NCI-H345 treated with DMSO at 0.1 percent for 48 hours (cell line): ENCODE data around the gene COCH.
"Not testable (repeated sequence)": the region's sequence is repeated elsewhere in the genome, so short reads cannot be mapped to it uniquely, and the experiment has no call there.

ENCODE experiments used
- DNase-seq: peaks from one replicate; lab custom pipeline; 2025; ENCODE audit not compliant: unreplicated experiment; lab: John Stamatoyannopoulos, UW

Gene COCH

DNA sequence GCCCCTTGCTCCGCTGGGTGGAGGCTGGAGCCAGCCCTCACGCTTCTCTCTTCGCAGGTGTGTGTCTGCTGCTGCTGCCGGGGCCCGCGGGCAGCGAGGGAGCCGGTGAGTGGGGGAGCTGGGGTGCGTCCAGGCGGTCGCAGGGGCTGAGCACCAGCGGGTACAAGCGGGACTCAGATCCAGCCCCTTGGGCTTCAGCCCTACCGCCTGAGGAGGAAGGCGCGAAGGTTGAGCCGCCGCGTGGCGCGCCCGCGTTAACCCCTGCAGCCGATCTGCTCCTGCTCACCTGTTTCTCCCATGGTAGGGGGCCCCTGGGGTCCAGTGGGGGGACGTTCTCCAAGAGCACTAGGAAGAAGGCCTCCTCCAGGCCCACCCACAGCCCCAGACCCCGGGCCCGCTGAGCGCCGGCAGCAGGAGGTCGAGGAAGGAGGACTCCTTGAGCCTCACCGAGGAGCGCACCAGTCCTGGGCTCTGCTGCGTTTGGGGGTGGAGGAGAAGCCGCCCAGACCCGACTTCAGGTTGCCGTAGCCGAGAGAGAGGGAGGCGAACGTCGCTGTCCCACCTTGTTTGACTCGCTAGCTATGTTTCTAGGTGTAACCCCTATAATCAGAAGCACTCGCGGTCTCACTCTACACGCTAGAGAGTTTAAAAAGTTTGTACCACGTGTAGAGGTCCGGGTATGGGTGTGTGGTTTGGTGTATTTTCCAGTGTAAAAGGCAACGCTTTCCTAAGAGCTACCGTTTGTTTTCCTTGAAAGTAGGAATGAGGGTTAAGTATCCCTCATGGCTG, 834 bp downstream of the COCH start:
- no peak for DNase-seq

DNA sequence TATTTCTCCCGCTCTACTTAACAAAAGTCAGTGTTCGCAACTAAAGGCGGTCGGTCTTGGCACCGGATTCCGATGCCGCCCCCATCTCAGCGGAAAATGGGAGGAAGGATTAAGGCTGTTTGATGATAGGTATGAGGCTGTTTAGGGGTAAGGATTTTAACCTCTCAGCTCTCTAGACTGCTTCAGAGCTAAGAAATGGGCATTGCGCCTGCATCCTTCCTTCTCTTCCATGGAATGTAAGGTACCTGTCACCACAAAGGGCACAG, 1.4 kb downstream of the COCH start:
- no peak for DNase-seq

DNA sequence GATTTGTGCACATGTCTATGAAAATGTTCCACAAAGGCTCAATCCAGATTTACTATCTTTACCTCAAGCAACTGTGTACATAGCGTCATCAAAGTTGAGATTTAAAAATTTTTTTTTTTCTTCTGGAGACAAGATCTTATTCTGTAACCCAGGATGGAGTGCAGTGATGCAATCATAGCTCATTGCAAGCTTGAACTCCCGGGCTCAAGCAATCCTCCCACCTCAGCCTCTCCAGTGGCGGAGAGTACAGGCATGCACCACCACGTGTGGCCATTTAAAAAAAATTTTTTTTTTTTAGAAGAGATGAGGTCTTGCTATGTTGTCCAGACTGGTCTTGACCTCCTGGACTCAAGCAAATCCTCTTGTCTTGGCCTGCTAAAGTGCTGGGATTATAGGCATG, 2.3 kb downstream of the COCH start:
- DNase-seq, result no peak

DNA sequence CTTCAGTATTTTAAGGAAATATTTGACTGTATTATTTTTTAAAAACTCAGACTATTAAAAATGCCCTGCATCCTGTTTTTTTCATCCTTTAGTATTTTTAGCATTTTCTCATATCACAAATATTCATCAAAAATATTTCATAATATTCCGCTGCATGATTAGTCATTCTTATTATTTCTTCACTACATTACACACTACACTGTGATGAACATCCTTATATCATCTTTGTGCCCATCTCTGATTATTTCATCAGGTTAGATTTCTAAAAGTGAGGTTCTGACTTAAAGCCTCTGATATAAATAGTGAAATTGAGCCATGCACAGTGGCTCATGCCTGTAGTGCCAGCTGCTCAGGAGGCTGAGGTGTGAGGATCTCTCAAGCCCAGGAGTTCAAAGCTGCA, 8.1 kb downstream of the COCH start:
- no peak for DNase-seq

DNA sequence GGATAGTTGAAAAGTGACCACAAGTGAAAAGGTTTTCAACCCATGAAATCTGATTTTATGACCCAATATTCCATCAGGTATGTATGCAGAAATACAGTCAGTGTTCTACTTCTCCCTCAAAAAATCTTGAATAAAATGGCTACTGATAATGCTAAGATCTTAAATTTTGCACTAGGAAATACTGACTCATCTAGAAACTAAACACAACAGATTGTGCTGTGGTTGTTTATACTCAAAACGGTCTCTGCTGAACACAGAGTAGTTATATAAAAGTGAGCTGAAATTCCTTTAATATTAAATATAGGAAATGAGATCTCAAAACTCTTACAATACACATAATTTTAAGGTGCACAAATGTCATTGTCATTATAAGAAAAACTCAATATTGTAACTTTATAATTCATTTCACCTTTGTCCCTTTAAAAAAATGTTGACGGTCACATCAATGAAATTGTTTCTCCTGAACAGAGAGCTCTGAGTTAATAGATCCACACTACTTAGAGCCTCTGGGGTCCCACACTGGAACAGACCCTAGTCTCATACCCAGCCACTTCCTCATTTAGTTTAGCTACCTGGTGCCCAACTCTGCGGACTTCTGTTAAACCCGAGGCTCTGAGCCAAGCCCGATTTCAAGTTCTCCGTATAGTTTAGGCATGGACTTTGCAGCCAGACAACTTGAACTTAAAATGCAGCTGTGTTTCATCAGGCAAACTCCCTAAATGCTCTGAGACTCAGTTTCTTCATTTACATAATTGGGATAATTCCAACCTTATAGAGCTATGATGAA, 9.3 kb downstream of the COCH start:
- no peak for DNase-seq

DNA sequence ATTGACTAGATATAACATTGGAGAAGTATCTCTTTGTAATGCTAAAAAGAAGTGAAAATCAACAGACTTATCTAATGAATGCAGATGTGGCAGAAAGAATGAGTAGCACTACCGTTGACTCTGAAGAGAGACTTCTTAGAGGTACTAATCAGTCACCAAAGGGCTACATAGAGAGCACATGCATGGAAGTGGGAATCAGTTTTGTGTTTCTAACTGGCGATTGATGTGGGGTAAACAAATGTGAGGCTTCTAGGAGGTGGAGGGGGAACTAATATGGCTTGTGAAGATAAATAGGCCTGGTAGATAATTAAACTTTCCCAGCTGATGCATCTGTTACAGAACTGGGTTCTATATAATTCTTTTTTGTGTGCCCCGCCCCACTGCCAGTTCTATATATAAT, 10.5 kb downstream of the COCH start:
- no peak for DNase-seq

DNA sequence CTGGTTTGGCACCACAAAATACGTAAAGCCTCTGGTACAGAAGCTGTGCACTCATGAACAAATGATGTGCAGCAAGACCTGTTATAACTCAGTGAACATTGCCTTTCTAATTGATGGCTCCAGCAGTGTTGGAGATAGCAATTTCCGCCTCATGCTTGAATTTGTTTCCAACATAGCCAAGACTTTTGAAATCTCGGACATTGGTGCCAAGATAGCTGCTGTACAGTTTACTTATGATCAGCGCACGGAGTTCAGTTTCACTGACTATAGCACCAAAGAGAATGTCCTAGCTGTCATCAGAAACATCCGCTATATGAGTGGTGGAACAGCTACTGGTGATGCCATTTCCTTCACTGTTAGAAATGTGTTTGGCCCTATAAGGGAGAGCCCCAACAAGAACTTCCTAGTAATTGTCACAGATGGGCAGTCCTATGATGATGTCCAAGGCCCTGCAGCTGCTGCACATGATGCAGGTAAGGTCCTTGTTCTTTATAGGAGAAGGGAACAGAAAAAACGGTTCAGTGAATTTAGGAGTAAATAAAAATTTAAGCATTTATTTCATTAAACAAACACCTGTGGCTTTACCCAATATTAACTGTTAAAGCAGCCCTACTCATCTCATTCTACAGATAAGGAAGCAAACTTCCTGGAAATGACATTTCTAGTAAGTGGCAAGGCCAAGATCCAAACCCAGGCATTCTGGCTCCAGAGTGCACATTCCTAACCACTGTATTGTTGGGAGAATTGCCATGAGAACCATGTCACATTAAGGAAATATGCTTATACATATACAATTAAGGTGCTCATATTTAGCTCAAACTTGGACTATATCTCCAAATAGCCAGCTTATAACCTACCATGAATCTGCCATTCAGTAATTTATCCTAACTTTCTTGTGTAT, 11.7 kb downstream of the COCH start:
- DNase-seq, result no peak

DNA sequence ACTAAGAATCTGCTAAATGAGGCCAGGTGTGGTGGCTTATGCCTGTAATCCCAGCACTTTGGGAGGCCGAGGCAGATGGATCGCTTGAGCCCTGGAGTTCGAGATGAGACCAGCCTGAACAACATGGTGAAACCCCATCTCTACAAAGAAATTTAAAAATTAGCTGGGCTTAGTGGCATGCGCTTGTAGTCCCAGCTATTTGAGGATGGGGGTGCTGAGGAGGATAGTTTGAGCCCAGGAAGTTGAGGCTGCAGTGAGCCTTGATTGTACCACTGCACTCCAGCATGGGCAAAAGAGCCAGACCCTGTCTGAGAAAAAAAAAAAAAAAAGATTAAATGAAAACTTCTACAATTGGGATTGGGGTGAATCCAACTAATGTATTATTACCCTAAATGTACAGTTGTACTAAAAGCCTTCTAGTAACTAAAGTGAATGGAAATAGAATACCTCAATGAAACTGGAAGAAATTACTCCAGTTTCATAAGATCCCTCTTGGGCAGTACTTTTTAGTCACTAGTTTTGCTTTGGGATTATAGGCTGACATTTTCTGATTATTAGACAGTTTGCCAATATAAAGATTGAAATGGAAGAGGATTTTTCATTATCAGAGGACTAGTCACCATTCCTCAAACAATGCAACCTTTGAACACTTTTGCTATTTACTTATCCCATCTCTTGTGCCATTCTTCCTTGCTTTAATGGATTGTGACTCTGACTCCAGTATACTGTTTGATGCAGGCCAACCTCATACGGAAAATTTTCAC, 14.3 kb downstream of the COCH start:
- DNase-seq, result no peak

DNA sequence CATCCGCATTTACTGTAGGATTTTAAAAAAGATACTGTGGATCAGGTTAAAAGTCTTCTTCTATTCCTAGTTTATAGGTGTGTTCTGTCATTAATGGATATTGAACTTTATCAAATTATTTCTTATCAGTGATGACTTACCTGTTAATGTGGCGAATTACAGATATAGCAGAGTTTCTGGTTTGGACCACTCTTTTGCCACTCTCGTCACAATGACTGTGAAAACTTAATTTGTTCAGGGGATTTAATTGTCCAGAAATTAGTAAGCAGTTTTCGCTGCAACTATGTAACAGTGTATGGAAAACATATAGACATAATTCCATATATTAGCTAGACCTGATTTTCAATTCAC, 14.9 kb downstream of the COCH start:
- DNase-seq, result no peak

DNA sequence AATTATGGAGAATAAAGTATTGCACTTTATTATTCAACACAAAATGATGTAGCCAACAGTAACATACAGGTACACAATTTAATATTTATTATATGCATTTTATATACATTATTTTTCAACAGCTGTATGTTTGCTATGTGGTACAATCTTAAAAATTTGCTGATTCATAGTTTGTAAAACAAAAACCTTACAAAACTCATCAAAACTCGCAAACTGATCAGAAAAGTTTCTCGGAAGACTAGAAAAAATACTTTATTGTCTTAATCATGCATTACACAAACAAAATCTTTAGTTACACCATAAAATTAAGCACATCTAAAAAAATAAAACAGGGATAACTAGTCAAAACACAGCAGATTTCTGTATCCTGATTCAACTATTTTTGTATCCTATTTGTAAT, 19.5 kb downstream of the COCH start:
- DNase-seq, result no peak

DNA sequence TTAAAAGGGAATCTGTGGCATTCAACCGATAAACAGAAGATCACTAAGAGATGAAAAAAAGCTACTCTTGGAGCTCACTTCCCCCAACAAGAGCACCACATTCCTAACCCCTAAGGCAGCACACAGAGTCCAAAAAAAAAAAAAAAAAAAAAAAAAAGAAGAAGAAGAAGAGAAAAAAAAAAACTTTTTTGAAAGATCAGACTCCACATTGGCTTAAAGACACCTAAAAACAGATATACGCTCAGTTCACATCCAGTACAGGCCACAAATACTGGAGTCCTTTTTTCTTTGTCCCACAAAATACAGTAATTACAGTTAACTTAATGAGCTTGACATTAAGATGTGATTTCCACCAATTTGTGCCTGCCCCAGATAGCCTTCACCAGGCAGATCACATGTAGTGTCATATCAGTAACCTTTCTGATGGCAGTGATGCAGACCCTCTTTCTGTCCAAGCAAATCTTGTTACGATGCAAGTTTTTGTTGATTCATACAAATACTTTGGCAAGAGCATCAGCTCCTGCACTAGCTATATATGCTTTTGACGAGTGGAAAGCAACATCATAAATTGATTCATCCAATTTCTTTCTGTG, 20.7 kb downstream of the COCH start:
- no peak for DNase-seq

DNA sequence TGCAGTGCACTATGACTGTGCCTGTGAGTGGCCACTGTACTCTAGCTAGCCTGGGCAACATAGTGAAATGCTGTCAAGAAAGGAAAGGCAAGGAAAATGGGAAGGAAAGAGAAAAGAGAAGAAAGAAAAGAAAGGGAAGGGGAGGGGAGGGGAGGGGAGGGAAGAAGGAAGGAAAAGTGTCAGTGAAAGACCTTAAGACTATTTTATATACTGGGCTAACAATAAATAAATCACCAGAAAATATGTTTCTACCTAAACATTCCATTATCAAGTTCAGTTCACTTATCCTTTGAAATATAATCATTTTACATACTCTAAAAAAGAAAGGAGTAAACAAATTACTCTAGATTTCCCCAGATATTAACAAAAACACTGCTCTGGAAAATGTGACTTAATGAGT, 22.1 kb downstream of the COCH start:
- DNase-seq, result no peak

DNA sequence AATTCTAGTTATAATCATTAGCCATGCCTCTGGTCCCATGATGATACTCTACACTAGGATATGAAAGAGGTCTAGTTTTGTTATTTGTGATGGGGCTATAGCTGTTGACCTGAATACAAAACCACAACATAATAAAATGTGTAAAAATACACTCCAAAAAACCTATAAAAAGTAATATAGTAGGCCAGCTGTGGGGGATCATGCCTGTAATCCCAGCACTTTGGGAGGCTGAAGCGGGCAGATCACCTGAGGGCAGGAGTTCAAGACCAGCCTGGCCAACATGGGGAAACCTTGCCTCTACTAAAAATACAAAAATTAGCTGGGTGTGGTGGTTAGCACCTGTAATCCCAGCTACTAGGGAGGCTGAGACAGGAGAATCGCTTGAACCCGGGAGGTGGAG, 22.8 kb downstream of the COCH start:
- not testable (repeated sequence) for DNase-seq

DNA sequence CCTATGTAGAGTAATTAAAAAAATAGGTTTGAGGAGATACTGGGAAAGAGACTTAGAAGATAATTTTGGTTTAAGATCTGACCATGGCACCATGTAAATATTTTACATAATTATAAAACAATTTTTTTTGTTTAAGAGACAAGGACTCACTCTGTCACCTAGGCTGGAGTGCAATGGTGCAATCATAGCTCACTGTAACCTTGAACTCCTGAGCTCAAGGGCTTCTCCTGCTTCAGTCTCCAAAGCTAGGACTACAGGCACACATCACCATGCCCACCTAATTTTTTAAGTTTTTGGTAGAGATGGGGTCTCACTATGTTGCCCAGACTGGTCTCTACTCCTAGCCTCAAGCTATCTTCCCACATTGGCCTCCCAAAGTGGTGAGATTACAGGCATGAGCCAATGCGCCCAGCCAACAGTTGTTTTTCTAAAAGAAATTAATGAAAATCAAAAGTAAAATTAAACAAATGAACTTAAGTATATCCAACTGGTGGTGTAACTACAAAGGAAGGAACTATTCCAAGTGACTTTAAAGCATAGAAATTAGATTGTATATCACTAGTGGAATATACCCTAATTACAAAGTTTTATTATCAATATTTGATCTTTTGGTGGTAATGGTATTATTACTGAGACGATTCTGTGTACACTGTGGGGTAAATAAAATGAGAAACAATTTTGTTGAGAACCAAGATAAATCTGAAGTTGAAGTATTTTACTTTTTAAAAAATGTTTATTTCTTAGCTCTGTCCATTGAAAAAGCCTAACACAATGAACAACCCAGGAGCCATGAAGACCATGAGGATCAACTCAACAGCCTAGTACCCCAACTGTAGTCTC, 29.1 kb downstream of the COCH start:
- no peak for DNase-seq

DNA sequence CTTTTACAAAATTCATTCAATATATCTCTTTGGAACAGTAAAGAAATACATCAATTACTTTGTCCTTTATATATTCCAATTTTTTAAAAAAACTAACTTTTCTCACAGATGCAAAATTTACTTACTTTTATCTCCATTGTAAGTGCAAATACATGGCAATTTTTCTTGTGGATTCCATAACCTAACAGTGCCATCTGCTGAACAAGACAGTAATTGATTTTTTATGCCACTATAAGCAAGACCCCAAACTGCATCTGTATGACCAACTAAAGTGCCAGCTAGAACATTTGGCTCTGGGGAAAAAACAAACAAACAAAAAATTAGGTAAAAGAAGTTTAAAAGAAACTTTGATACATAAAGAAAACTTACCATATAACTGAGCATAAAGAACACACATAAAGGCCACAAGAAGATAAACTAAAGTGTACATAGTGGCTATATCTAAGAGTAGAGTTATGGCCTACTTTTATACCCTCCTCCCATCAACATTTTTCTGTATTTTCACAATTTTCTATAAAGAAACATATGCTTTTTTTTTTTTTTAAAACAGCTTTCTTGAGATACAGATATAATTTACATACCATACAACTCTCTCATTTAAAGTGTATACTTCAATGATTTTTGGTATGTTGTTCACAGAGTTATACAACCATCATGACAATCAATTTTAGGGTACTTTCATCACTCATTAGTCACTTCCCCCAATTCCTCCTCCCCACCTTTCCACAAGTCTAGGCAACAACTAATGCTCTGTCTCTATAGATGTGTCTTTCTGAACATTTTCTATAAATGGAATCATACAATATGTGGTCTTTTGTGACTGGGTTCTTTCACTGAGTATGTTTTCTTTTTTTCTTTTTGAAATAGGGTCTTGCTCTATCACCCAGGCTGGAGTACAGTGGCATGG, 32.6 kb downstream of the COCH start:
- no peak for DNase-seq

DNA sequence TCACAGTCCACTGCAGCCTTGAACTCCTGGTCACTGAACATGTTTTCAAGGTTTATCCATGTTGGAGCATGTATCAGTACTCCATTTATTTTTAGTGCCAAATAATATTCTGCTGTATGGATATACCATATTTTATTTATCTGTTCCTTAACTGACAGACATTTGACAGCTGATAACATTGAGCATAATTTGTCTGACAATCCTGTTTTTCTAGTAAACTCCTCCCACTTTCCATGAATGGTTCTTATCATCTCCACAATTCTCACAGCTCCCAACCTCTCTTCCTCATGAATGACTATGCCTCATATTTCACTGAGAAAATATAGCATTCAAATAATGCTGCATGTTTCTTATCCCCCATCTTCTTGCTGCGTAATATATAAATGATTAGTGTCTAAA, 33.3 kb downstream of the COCH start:
- DNase-seq, result no peak

DNA sequence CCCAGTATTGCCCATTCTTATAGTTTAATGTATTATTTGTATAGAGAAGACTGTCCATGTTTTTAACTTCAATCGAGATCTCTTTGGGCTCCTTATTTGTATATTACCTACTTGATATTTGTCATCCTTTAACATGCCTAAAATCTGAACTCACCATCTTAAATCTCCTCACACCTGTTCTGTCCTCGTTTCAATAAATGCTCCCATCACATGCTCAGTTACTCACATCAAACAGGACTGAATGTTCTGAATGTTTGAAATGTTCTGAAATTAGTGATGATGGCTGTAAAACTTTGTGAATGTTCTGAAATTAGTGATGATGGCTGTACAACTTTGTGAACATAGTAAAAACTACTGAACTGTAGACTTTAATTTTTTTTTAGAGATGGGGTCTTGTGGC, 34.5 kb downstream of the COCH start:
- no peak for DNase-seq

DNA sequence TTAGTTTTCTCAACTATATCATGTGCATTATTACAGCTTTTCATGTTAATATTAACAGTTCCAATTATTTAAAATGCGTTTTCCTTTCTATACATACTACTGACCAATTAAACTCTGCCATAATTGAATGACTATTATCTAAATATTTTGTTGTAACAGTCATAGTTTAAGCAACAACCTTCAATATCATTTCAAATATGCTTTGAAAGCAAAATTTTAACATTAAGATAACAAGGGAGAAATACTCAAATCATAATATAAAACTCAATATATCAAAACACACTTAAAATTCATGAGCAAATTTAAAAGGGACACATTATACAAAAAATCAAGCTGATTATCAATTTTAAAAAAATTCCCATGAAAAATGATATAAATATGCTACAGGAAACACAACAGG, 40.5 kb downstream of the COCH start:
- DNase-seq, result no peak

DNA sequence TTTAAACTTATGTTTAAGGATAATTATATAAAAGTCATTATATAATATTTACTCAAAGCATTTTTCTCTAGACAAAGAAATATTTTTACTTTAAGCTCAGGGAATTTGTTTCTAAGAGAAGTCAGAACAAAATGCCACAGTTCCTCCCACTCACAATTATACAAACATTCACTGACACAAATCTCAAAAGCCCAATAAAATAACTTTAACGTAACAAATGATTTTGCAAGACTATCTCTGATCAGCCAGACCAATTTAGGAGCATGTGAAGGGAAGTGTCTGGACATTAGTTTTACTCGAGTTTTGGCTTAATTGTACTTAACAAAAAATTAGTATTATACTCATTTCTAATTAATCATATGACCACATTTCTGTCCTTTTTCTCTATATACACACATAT, 41.2 kb downstream of the COCH start:
- no peak for DNase-seq
